Loucy (cell line): ENCODE results near the gene CHCHD6.

Source experiments
- H2AFZ ChIP-seq: fragments of 200-600 bp; sonication (generic); 2 replicates; pipeline ENCODE4 v1.6.0; 2016; ENCODE audit warnings: antibody characterized with exemption, mild to moderate bottlenecking, low read length, moderate library complexity
- H3F3A ChIP-seq: fragments of 200-600 bp; 2 replicates; pipeline ENCODE4 v1.6.0; 2016; ENCODE audit warnings: antibody characterized with exemption, low read depth, mild to moderate bottlenecking
- H3K27me3 ChIP-seq: fragments of 200-600 bp; sonication (generic); 2 replicates; pipeline ENCODE4 v1.6.1; 2014; ENCODE audit warnings: low read length, mild to moderate bottlenecking; ENCODE audit not compliant: insufficient read depth, poor library complexity, severe bottlenecking
- H3K36me3 ChIP-seq: fragments of 200-600 bp; sonication (generic); 2 replicates; pipeline ENCODE4 v1.6.1; 2016; ENCODE audit warnings: low read length; ENCODE audit not compliant: insufficient read depth
- H3K4me1 ChIP-seq: fragments of 200-600 bp; sonication (generic); 2 replicates; pipeline ENCODE4 v1.5.1; 2014; ENCODE audit warnings: low read length, mild to moderate bottlenecking; ENCODE audit not compliant: insufficient read depth, poor library complexity, severe bottlenecking
- H3K4me2 ChIP-seq: fragments of 200-600 bp; sonication (generic); 2 replicates; pipeline ENCODE4 v1.6.0; 2014; ENCODE audit warnings: antibody characterized with exemption, low read length, low read depth, mild to moderate bottlenecking; ENCODE audit not compliant: poor library complexity, severe bottlenecking
- H3K4me3 ChIP-seq: fragments of 200-600 bp; sonication (generic); 2 replicates; pipeline ENCODE4 v1.5.1; 2014; ENCODE audit warnings: low read length, mild to moderate bottlenecking, mixed read lengths; ENCODE audit not compliant: poor library complexity, severe bottlenecking
- H3K79me2 ChIP-seq: fragments of 200-600 bp; sonication (generic); 2 replicates; pipeline ENCODE4 v1.6.1; 2014; ENCODE audit warnings: low read length; ENCODE audit not compliant: insufficient read depth
- H3K9ac ChIP-seq: fragments of 200-600 bp; sonication (generic); 2 replicates; pipeline ENCODE4 v1.6.0; 2014; ENCODE audit warnings: mild to moderate bottlenecking, low read depth, low read length, moderate library complexity; ENCODE audit not compliant: poor library complexity, severe bottlenecking
- H3K9me2 ChIP-seq: fragments of 200-600 bp; sonication (generic); replicated peaks from 2 replicates; pipeline ENCODE4 v1.6.1; 2016; ENCODE audit warnings: low read depth, low read length, mixed read lengths
- H3K9me3 ChIP-seq: fragments of 200-600 bp; sonication (generic); 2 replicates; pipeline ENCODE4 v1.6.1; 2014; ENCODE audit warnings: mild to moderate bottlenecking, antibody characterized with exemption, low read length, low read depth; ENCODE audit not compliant: insufficient read depth
- H4K20me1 ChIP-seq: fragments of 200-600 bp; sonication (generic); 2 replicates; pipeline ENCODE4 v1.6.0; 2014; ENCODE audit warnings: antibody characterized with exemption, low read length, mild to moderate bottlenecking; ENCODE audit not compliant: insufficient read depth, poor library complexity, severe bottlenecking
- CTCF ChIP-seq: fragments of 200-600 bp; sonication (generic); conservative IDR thresholded peaks from 2 replicates; pipeline ENCODE4 v1.5.1; 2014; ENCODE audit warnings: mild to moderate bottlenecking, antibody characterized with exemption, low read length
- EZH2phosphoT487 ChIP-seq: fragments of 200-600 bp; IDR thresholded peaks from 2 replicates; pipeline ENCODE4 v1.6.1; 2018; ENCODE audit warnings: antibody characterized with exemption, mild to moderate bottlenecking, moderate library complexity, borderline replicate concordance

The CHCHD6 gene

GRCh38 chr3:126969586-126969985 lies 265.5 kb downstream of the CHCHD6 start:
- H3K9me2 ChIP-seq = no peaks in the 10 kb centered on the region
- no peak overlapping the region for H3K9ac ChIP-seq
- H3K4me3 ChIP-seq = no peak overlapping the region
- H3K4me2 ChIP-seq = no peak overlapping the region
- TF ChIP-seq EZH2phosphoT487 (no peak), CTCF (no peak)
- no peaks in the 10 kb centered on the region for H3K79me2 ChIP-seq
- H3K9me3 ChIP-seq = 0 out of 2 replicates have a peak, but pooled peaks cover 4% of the 10 kb centered on the region
- no peaks in the 10 kb centered on the region for H3K27me3 ChIP-seq
- no peaks in the 10 kb centered on the region for H3K36me3 ChIP-seq
- no peak overlapping the region for H2AFZ ChIP-seq
- H4K20me1 ChIP-seq = no peaks in the 10 kb centered on the region
- H3K4me1 ChIP-seq = no peaks in the 10 kb centered on the region
- H3F3A ChIP-seq = no peaks in the 10 kb centered on the region

- Histone ChIP-seq H3K9ac (no peak overlapping the region), H3K36me3 (no peaks in the 10 kb centered on the region), H3K9me3 (0 out of 2 replicates have a peak, but pooled peaks cover 4% of the 10 kb centered on the region), H4K20me1 (no peaks in the 10 kb centered on the region), H3F3A (no peaks in the 10 kb centered on the region), H3K27me3 (no peaks in the 10 kb centered on the region), H2AFZ (no peak overlapping the region), H3K4me3 (no peak overlapping the region), H3K4me2 (no peak overlapping the region), H3K79me2 (no peaks in the 10 kb centered on the region), H3K4me1 (no peaks in the 10 kb centered on the region), H3K9me2 (no peaks in the 10 kb centered on the region)
- TF ChIP-seq CTCF (no peak), EZH2phosphoT487 (no peak)
These were observed 266.1 kb downstream of the CHCHD6 start for GRCh38 chr3:126970101-126970500.

- Histone ChIP-seq H3K9me2 (no peaks in the 10 kb centered on the region), H3F3A (no peaks in the 10 kb centered on the region), H3K27me3 (no peaks in the 10 kb centered on the region), H3K4me1 (no peaks in the 10 kb centered on the region), H3K36me3 (no peaks in the 10 kb centered on the region), H3K9ac (no peak overlapping the region), H3K4me3 (no peak overlapping the region), H3K9me3 (peaks cover 4% of the 10 kb centered on the region; the same call in 1 of the 2 replicates), H4K20me1 (no peaks in the 10 kb centered on the region), H3K79me2 (no peaks in the 10 kb centered on the region), H2AFZ (no peak overlapping the region), H3K4me2 (no peak overlapping the region)
- no peak for TF ChIP-seq CTCF
- TF ChIP-seq EZH2phosphoT487 = no peak
These were observed 266.9 kb downstream of the CHCHD6 start for GRCh38 chr3:126970921-126971320.
